GM12878 (cell line): ENCODE results near the gene POLRMT. TPM values are rescaled to one million over a fixed set of nuclear protein-coding genes. Genes with fewer than 3 reads are reported as not detected.
A peak's percentile ranks its signal among the peaks of the same experiment; 100 is the strongest.

Source experiments
- BCL11A ChIP-seq: IDR thresholded peaks from 2 replicates; pipeline ENCODE4 v1.6.1; 2011; ENCODE audit warnings: low read depth, low read length
- ESRRA ChIP-seq: IDR thresholded peaks from 2 replicates; pipeline ENCODE4 v1.6.1; 2012; ENCODE audit warnings: mild to moderate bottlenecking, low read length, improper control_type of control experiment
- HCFC1 ChIP-seq: fragments of 150-350 bp; IDR thresholded peaks from 2 replicates; pipeline ENCODE4 v1.6.1; 2014; ENCODE audit warnings: low read length
- JUNB ChIP-seq: IDR thresholded peaks from 2 replicates; pipeline ENCODE4 v1.6.1; 2016; ENCODE audit warnings: antibody characterized with exemption, mild to moderate bottlenecking
- MTA2 ChIP-seq: fragments of 450-650 bp; IDR thresholded peaks from 2 replicates; pipeline ENCODE4 v1.6.1; 2016; ENCODE audit warnings: low read depth, mild to moderate bottlenecking, moderate library complexity
- NR2C1 ChIP-seq: fragments of 450-650 bp; IDR thresholded peaks from 2 replicates; pipeline ENCODE4 v1.6.1; 2017; ENCODE audit warnings: antibody characterized with exemption, mild to moderate bottlenecking, moderate library complexity
- POLR2A ChIP-seq: IDR thresholded peaks from 2 replicates; pipeline ENCODE4 v1.6.1; 2011; ENCODE audit warnings: low read depth, mild to moderate bottlenecking, low read length
- POLR2AphosphoS5 ChIP-seq: IDR thresholded peaks from 2 replicates; pipeline ENCODE4 v1.6.1; 2011; ENCODE audit warnings: mild to moderate bottlenecking, low read length, inconsistent platforms
- SMC3 ChIP-seq: IDR thresholded peaks from 2 replicates; pipeline ENCODE4 v1.6.1; 2011; ENCODE audit warnings: low read length, improper control_type of control experiment, borderline replicate concordance
- SREBF2 ChIP-seq: IDR thresholded peaks from 2 replicates; pipeline ENCODE4 v1.6.1; 2012; ENCODE audit warnings: mild to moderate bottlenecking, low read length
- polyA plus RNA-seq, 11 experiments: library from polyadenylated mRNA; depleted of rRNA in 4 of 11; unstranded in 6 of 11; stranded (reverse) in 5 of 11; fragments of >200 nt; fragmentation: Nextera tagmentation in 4 of 11; fragmentation: Illumina TruSeq in 1 of 11; extraction: Ambion mirVana in 4 of 11; extraction: Trizol in 1 of 11; gene quantifications; 1 replicate in 1 of 11; 2 replicates in 10 of 11; pipeline versions ENCODE4 v1.2.1 to v1.2.3, GENCODE V29; 2011 to 2016; ENCODE audit warnings: inconsistent platforms in 2 of 11, missing spikeins in 2 of 11, low read depth in 1 of 11
- total RNA-seq, 4 experiments: library from RNA; depleted of rRNA in 3 of 4; stranded (reverse); fragments of >200 nt in 3 of 4; fragmentation: Illumina TruSeq in 1 of 4; extraction: Trizol in 1 of 4; gene quantifications; 2 replicates each; pipeline versions ENCODE4 v1.2.1 to v1.2.3, GENCODE V29; 2013 to 2021
- TF ChIP-seq, protein P1 (sequence below): IDR thresholded peaks from 2 replicates; pipeline ENCODE4 v1.6.1; 2011; ENCODE audit warnings: low read depth, low read length, improper control_type of control experiment, borderline replicate concordance
- TF ChIP-seq, protein P2 (sequence below): IDR thresholded peaks from 2 replicates; pipeline ENCODE4 v1.6.1; 2011; ENCODE audit warnings: low read depth, mild to moderate bottlenecking, low read length, moderate library complexity, borderline replicate concordance; ENCODE audit errors: extremely low read depth
- TF ChIP-seq, protein P3 (sequence below): fragments of 450-650 bp; IDR thresholded peaks from 2 replicates; pipeline ENCODE4 v1.6.1; 2017; ENCODE audit warnings: mild to moderate bottlenecking
- TF ChIP-seq, protein P4 (sequence below): IDR thresholded peaks from 2 replicates; pipeline ENCODE4 v1.6.1; 2011; ENCODE audit warnings: borderline replicate concordance, low read depth, mild to moderate bottlenecking, moderate library complexity, mixed read lengths, low read length; ENCODE audit not compliant: insufficient read depth; ENCODE audit errors: extremely low read length
- TF ChIP-seq, protein P5 (sequence below): fragments of 450-650 bp; formaldehyde crosslinking; IDR thresholded peaks from 2 replicates; pipeline ENCODE4 v1.4.0; 2022; ENCODE audit warnings: mild to moderate bottlenecking, moderate library complexity

The POLRMT gene
- total and polyA plus RNA-seq, 10 of the 15 experiments (the other 5 are each of a cell fraction or from before 2014, with no cell fraction given): 9.9 to 57.6 (median 34.6) TPM

DNA sequence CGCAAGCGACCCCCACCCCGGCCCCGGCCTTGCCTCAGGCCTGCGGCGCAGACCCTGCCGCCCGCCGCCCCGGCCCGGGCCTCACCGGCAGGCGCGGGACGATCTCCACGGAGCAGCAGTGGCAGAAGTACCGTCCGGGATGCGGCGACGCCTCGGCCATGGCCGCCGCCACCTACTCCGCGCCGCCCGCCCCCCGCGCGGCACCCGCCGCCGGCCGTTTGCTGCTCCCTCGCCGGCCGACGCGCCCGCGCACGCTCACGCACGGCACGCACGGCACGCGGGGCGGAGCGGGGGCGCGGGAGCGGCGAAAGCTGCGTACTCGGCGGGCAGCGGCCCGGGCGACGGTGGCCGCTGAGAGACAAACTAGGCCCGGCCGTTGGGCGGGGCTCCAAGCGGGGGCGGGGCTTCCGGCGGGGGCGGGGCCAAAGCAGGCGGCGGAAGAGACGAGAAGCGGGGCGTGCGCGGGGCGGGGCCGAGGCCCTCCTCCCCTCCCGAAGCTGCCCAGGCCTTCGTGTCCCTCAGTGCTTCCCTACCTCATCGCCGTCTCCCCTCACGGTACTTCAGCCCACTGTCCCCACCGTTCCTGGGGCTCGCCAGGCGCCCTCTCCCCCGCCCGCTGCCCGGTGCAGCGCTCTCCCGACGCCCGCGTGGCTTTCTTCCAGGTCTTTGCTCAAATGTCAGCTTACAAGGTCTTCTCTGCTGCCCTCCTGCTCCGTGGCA, 29.8 kb upstream of the POLRMT start, which contains the start of gene RNF126 (continued):
- TF ChIP-seq, protein P1, sequence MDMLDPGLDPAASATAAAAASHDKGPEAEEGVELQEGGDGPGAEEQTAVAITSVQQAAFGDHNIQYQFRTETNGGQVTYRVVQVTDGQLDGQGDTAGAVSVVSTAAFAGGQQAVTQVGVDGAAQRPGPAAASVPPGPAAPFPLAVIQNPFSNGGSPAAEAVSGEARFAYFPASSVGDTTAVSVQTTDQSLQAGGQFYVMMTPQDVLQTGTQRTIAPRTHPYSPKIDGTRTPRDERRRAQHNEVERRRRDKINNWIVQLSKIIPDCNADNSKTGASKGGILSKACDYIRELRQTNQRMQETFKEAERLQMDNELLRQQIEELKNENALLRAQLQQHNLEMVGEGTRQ: no peak
- TF ChIP-seq SMC3 (no peak), NR2C1 (peak; percentile 48), MTA2 (no peak), SREBF2 (no peak), POLR2A (peak; percentile 81), POLR2AphosphoS5 (peak; percentile 42; the same call in 1 of the 2 replicates), ESRRA (no peak), BCL11A (no peak), HCFC1 (peak; percentile 60), JUNB (no peak)
- TF ChIP-seq, protein P2, sequence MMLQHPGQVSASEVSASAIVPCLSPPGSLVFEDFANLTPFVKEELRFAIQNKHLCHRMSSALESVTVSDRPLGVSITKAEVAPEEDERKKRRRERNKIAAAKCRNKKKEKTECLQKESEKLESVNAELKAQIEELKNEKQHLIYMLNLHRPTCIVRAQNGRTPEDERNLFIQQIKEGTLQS: no peak
- TF ChIP-seq, protein P3, sequence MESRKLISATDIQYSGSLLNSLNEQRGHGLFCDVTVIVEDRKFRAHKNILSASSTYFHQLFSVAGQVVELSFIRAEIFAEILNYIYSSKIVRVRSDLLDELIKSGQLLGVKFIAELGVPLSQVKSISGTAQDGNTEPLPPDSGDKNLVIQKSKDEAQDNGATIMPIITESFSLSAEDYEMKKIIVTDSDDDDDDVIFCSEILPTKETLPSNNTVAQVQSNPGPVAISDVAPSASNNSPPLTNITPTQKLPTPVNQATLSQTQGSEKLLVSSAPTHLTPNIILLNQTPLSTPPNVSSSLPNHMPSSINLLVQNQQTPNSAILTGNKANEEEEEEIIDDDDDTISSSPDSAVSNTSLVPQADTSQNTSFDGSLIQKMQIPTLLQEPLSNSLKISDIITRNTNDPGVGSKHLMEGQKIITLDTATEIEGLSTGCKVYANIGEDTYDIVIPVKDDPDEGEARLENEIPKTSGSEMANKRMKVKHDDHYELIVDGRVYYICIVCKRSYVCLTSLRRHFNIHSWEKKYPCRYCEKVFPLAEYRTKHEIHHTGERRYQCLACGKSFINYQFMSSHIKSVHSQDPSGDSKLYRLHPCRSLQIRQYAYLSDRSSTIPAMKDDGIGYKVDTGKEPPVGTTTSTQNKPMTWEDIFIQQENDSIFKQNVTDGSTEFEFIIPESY: peak; percentile 70
- TF ChIP-seq, protein P4, sequence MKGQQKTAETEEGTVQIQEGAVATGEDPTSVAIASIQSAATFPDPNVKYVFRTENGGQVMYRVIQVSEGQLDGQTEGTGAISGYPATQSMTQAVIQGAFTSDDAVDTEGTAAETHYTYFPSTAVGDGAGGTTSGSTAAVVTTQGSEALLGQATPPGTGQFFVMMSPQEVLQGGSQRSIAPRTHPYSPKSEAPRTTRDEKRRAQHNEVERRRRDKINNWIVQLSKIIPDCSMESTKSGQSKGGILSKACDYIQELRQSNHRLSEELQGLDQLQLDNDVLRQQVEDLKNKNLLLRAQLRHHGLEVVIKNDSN: peak; percentile 8
- TF ChIP-seq, protein P5, sequence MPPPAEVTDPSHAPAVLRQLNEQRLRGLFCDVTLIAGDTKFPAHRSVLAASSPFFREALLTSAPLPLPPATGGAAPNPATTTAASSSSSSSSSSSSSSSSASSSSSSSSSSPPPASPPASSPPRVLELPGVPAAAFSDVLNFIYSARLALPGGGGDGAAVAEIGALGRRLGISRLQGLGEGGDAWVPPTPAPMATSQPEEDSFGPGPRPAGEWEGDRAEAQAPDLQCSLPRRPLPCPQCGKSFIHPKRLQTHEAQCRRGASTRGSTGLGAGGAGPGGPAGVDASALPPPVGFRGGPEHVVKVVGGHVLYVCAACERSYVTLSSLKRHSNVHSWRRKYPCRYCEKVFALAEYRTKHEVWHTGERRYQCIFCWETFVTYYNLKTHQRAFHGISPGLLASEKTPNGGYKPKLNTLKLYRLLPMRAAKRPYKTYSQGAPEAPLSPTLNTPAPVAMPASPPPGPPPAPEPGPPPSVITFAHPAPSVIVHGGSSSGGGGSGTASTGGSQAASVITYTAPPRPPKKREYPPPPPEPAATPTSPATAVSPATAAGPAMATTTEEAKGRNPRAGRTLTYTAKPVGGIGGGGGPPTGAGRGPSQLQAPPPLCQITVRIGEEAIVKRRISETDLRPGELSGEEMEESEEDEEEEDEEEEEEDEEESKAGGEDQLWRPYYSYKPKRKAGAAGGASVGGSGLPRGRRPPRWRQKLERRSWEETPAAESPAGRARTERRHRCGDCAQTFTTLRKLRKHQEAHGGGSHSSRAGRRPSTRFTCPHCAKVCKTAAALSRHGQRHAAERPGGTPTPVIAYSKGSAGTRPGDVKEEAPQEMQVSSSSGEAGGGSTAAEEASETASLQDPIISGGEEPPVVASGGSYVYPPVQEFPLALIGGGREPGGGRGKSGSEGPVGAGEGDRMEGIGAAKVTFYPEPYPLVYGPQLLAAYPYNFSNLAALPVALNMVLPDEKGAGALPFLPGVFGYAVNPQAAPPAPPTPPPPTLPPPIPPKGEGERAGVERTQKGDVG (CRISPR knock-in tag): no peak
